DND-41 (cell line): ENCODE measurements around the gene IL12RB2.
"Not testable (repeated sequence)": the region's sequence is repeated elsewhere in the genome, so short reads cannot be mapped to it uniquely, and the experiment has no call there.

Source experiments
- CTCF ChIP-seq: IDR thresholded peaks from 2 replicates; pipeline ENCODE4 v1.5.1; 2012; ENCODE audit warnings: borderline replicate concordance, low read length, moderate library complexity, mild to moderate bottlenecking; ENCODE audit not compliant: poor library complexity, severe bottlenecking; ENCODE audit errors: extremely low read depth
- EZH2 ChIP-seq: IDR thresholded peaks from 3 replicates; pipeline ENCODE4 v1.6.1; 2012; ENCODE audit warnings: borderline replicate concordance, low read depth, mild to moderate bottlenecking, moderate library complexity, low read length, inconsistent platforms; ENCODE audit not compliant: severe bottlenecking

- TF ChIP-seq CTCF, EZH2: not testable (repeated sequence)
Observed at GRCh38 chr1:67400029-67400786, 92.5 kb downstream of the IL12RB2 start.
